IMR-90 (cell line): ENCODE measurements around the gene TTC28. TPM values are rescaled to one million over a fixed set of nuclear protein-coding genes. Genes with fewer than 3 reads are reported as not detected.

Source experiments
- ATAC-seq: fragments of 200-7000 bp; cut with Tn5 transposase; 2 replicates; pipeline ENCODE4 v1.9.1; 2020; ENCODE audit warnings: low read depth, mild to moderate bottlenecking, moderate library complexity
- BruUV-seq: library from RNA; stranded (reverse); fragments of 400-500 nt; replicated peaks from 2 replicates; lab custom pipeline; 2021; lab: Mats Ljungman, UMichigan
- CTCF ChIA-PET: fragments of 300-600 bp; formaldehyde crosslinking; extraction: SDS; loops from one replicate; lab custom pipeline; 2021; ENCODE audit warnings: antibody characterized with exemption; lab: Yijun Ruan, JAX
- POLR2A ChIA-PET: fragments of 300-600 bp; sonication (Branson Sonifier 250); formaldehyde crosslinking; loops from one replicate; lab custom pipeline; 2022; ENCODE audit warnings: antibody characterized with exemption; ENCODE audit not compliant: unreplicated experiment; lab: Charles Lee
- DNase-seq: peaks from one replicate; pipeline ENCODE4 v3.0.0; 2013
- H2AFZ ChIP-seq: replicated peaks from 2 replicates; pipeline ENCODE3; 2013; ENCODE audit warnings: low read length, mild to moderate bottlenecking; ENCODE audit not compliant: poor library complexity
- H2AK5ac ChIP-seq: 2 replicates; pipeline ENCODE4 v1.6.1; 2013; ENCODE audit warnings: low read depth, low read length, inconsistent platforms
- H2AK9ac ChIP-seq: replicated peaks from 2 replicates; pipeline ENCODE3; 2013; ENCODE audit warnings: mild to moderate bottlenecking, low read depth, low read length, moderate library complexity; ENCODE audit not compliant: poor library complexity
- H2BK120ac ChIP-seq: 2 replicates; pipeline ENCODE4 v1.6.1; 2013; ENCODE audit warnings: low read depth, low read length, inconsistent platforms
- H2BK15ac ChIP-seq: 3 replicates; pipeline ENCODE4 v1.6.1; 2013; ENCODE audit warnings: low read depth, low read length, inconsistent platforms
- H2BK20ac ChIP-seq: 2 replicates; pipeline ENCODE4 v1.6.1; 2013; ENCODE audit warnings: low read depth, mild to moderate bottlenecking, inconsistent platforms, low read length, moderate library complexity
- H2BK5ac ChIP-seq: 2 replicates; pipeline ENCODE4 v1.6.1; 2013; ENCODE audit warnings: mild to moderate bottlenecking, low read depth, low read length, inconsistent platforms; ENCODE audit not compliant: poor library complexity, severe bottlenecking
- H3K14ac ChIP-seq: replicated peaks from 2 replicates; pipeline ENCODE4 v1.6.1; 2013; ENCODE audit warnings: low read depth, low read length, inconsistent platforms
- H3K18ac ChIP-seq: 2 replicates; pipeline ENCODE4 v1.6.1; 2013; ENCODE audit warnings: low read depth, low read length, control low read depth
- H3K23ac ChIP-seq: 2 replicates; pipeline ENCODE4 v1.6.1; 2013; ENCODE audit warnings: low read depth, low read length, inconsistent platforms
- H3K27ac ChIP-seq: 2 replicates; pipeline ENCODE4 v1.5.1; 2013; ENCODE audit warnings: mild to moderate bottlenecking, control low read depth, low read length; ENCODE audit not compliant: insufficient read depth
- H3K27me3 ChIP-seq: 2 replicates; pipeline ENCODE4 v1.6.1; 2013; ENCODE audit warnings: low read length; ENCODE audit not compliant: control insufficient read depth, insufficient read depth
- H3K36me3 ChIP-seq: 2 replicates; pipeline ENCODE4 v1.6.1; 2013; ENCODE audit warnings: low read length, mixed read lengths; ENCODE audit not compliant: control insufficient read depth, insufficient read depth
- H3K4ac ChIP-seq: 2 replicates; pipeline ENCODE4 v1.6.1; 2013; ENCODE audit warnings: low read depth, low read length, inconsistent platforms
- H3K4me1 ChIP-seq: 2 replicates; pipeline ENCODE4 v1.6.1; 2013; ENCODE audit warnings: low read length, mixed read lengths; ENCODE audit not compliant: control insufficient read depth, insufficient read depth
- H3K4me2 ChIP-seq: 2 replicates; pipeline ENCODE4 v1.6.1; 2013; ENCODE audit warnings: low read depth, mild to moderate bottlenecking, control low read depth, low read length, moderate library complexity
- H3K4me3 ChIP-seq: 2 replicates; pipeline ENCODE4 v1.5.1; 2013; ENCODE audit warnings: low read depth, mild to moderate bottlenecking, control low read depth, low read length, moderate library complexity; ENCODE audit not compliant: insufficient read depth
- H3K56ac ChIP-seq: 2 replicates; pipeline ENCODE4 v1.6.1; 2013; ENCODE audit warnings: low read length, inconsistent platforms; ENCODE audit not compliant: insufficient read depth; ENCODE audit errors: extremely low read depth
- H3K79me1 ChIP-seq, 2 experiments: 2 replicates each; pipeline ENCODE4 v1.6.1; 2013; ENCODE audit warnings: low read length in 2 of 2, inconsistent platforms in 1 of 2, low read depth in 1 of 2
- H3K9ac ChIP-seq: 2 replicates; pipeline ENCODE4 v1.6.1; 2013; ENCODE audit warnings: low read depth, low read length, control low read depth
- H3K9me1 ChIP-seq: 2 replicates; pipeline ENCODE4 v1.6.1; 2013; ENCODE audit warnings: low read length, inconsistent platforms; ENCODE audit not compliant: insufficient read depth
- H3K9me3 ChIP-seq: 2 replicates; pipeline ENCODE4 v1.6.1; 2013; ENCODE audit warnings: low read length; ENCODE audit not compliant: control insufficient read depth, insufficient read depth
- H4K20me1 ChIP-seq: 2 replicates; pipeline ENCODE4 v1.6.1; 2013; ENCODE audit warnings: low read length, inconsistent platforms; ENCODE audit not compliant: insufficient read depth
- H4K5ac ChIP-seq: 2 replicates; pipeline ENCODE4 v1.6.1; 2013; ENCODE audit warnings: mild to moderate bottlenecking, low read depth, low read length, control low read depth
- H4K8ac ChIP-seq, 2 experiments: 2 replicates each; pipeline ENCODE4 v1.6.1; 2013; ENCODE audit warnings: low read depth in 2 of 2, low read length in 2 of 2, control low read depth in 1 of 2, inconsistent platforms in 1 of 2
- H4K91ac ChIP-seq: 2 replicates; pipeline ENCODE4 v1.6.1; 2013; ENCODE audit warnings: low read depth, low read length, inconsistent platforms; ENCODE audit not compliant: insufficient read depth
- BHLHE40 ChIP-seq: fragments of 150-350 bp; IDR thresholded peaks from 2 replicates; pipeline ENCODE4 v1.6.1; 2016; ENCODE audit warnings: mild to moderate bottlenecking, low read depth, low read length
- CEBPB ChIP-seq: IDR thresholded peaks from 2 replicates; pipeline ENCODE4 v1.6.1; 2012; ENCODE audit warnings: low read depth, low read length, improper control_type of control experiment
- CHD1 ChIP-seq: IDR thresholded peaks from 2 replicates; pipeline ENCODE4 v1.6.1; 2012; ENCODE audit warnings: low read depth, low read length, improper control_type of control experiment
- MAFK ChIP-seq: IDR thresholded peaks from 2 replicates; pipeline ENCODE4 v1.6.1; 2012; ENCODE audit warnings: low read depth, low read length, improper control_type of control experiment
- MAZ ChIP-seq: IDR thresholded peaks from 2 replicates; pipeline ENCODE4 v1.6.1; 2012; ENCODE audit warnings: low read depth, mild to moderate bottlenecking, low read length, improper control_type of control experiment, moderate library complexity, borderline replicate concordance
- POLR2A ChIP-seq: IDR thresholded peaks from 2 replicates; pipeline ENCODE4 v1.6.1; 2012; ENCODE audit warnings: mild to moderate bottlenecking, low read depth, low read length
- RCOR1 ChIP-seq: IDR thresholded peaks from 2 replicates; pipeline ENCODE4 v1.6.1; 2012; ENCODE audit warnings: mild to moderate bottlenecking, low read length, improper control_type of control experiment; ENCODE audit not compliant: insufficient replicate concordance
- RFX5 ChIP-seq: IDR thresholded peaks from 2 replicates; pipeline ENCODE4 v1.8.0; 2012; ENCODE audit warnings: low read depth, mild to moderate bottlenecking, low read length, moderate library complexity
- SMC3 ChIP-seq: fragments of 150-350 bp; IDR thresholded peaks from 2 replicates; pipeline ENCODE4 v1.6.1; 2016; ENCODE audit warnings: low read depth, mild to moderate bottlenecking, antibody characterized with exemption, low read length, moderate library complexity
- WGBS, 2 experiments: methylation state at CpG; one replicate each; pipeline versions ENCODE4 v1.1.5 to v1.1.7; 2013; ENCODE audit warnings: missing lambda C conversion rate in 2 of 2; ENCODE audit not compliant: insufficient read length in 1 of 2; ENCODE audit errors: extremely low coverage in 2 of 2; 5-methylcytosine and 5-hydroxymethylcytosine counted together
- dilution Hi-C: fragments of 300-500 bp; cut with HindIII; formaldehyde crosslinking; loops from one replicate; pipeline ENCODE4 v1.14.3; 2018; ENCODE audit warnings: low sequenced_read_pairs; ENCODE audit not compliant: unreplicated experiment
- in situ Hi-C: fragments of 300-500 bp; cut with MboI; formaldehyde crosslinking; loops from 3 replicates; pipeline ENCODE4 v1.14.3; 2019; ENCODE audit warnings: low sequenced_read_pairs, inconsistent platforms, mixed read lengths
- intact Hi-C: fragments of 100-400 bp; cut with micrococcal nuclease; formaldehyde crosslinking; loops from 2 replicates; pipeline ENCODE4 v1.10.0; 2022
- polyA plus RNA-seq, 3 experiments: library from polyadenylated mRNA; depleted of rRNA; stranded (reverse); fragments of >200 nt; gene quantifications; 2 replicates each; pipeline ENCODE4 v1.2.3, GENCODE V29; 2012; ENCODE audit warnings: low replicate concordance in 1 of 3
- total RNA-seq: library from RNA; depleted of rRNA; stranded (reverse); fragments of >200 nt; gene quantifications from 2 replicates; pipeline ENCODE4 v1.2.3, GENCODE V29; 2012
- TF ChIP-seq, protein P1 (sequence below): conservative IDR thresholded peaks from 2 replicates; pipeline ENCODE4 v1.5.1; 2012; ENCODE audit warnings: mild to moderate bottlenecking, low read depth, low read length, improper control_type of control experiment
- TF ChIP-seq, protein P2 (sequence below): fragments of 150-350 bp; IDR thresholded peaks from 2 replicates; pipeline ENCODE4 v1.6.1; 2016; ENCODE audit warnings: low read depth, mild to moderate bottlenecking, low read length, moderate library complexity, borderline replicate concordance

TTC28 gene
- total and polyA plus RNA-seq, 2 of the 4 experiments (the other 2 are of a cell fraction): 5.6 to 13.3 TPM

DNA sequence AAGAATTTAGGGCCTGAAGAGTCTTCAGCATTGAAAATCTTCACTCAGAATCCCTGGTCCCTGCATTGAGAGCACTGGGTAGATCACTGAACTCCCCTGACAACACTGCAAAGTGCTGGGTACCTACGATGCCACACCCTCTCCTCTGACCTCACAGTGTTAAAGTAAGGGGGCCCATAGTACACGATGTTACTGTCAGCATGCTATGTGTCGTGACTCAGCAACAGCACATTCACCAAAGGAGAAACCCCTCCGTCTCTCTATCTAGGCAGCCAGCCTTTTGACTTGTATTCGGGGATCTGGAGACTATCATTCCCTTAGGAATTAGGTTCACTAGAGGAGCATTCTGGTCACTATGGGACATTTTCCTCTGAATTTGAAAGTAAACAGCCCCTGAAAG lies 693.2 kb downstream of the TTC28 start:
- H3K9ac ChIP-seq: no peak overlapping the region
- no peak overlapping the region for H2BK5ac ChIP-seq
- no peak for TF ChIP-seq MAFK
- TF ChIP-seq, protein P1, sequence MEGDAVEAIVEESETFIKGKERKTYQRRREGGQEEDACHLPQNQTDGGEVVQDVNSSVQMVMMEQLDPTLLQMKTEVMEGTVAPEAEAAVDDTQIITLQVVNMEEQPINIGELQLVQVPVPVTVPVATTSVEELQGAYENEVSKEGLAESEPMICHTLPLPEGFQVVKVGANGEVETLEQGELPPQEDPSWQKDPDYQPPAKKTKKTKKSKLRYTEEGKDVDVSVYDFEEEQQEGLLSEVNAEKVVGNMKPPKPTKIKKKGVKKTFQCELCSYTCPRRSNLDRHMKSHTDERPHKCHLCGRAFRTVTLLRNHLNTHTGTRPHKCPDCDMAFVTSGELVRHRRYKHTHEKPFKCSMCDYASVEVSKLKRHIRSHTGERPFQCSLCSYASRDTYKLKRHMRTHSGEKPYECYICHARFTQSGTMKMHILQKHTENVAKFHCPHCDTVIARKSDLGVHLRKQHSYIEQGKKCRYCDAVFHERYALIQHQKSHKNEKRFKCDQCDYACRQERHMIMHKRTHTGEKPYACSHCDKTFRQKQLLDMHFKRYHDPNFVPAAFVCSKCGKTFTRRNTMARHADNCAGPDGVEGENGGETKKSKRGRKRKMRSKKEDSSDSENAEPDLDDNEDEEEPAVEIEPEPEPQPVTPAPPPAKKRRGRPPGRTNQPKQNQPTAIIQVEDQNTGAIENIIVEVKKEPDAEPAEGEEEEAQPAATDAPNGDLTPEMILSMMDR: no peak
- no peak for TF ChIP-seq CEBPB
- no peak for TF ChIP-seq RFX5
- TF ChIP-seq MAZ: no peak
- TF ChIP-seq RCOR1: no peak
- TF ChIP-seq, protein P2, sequence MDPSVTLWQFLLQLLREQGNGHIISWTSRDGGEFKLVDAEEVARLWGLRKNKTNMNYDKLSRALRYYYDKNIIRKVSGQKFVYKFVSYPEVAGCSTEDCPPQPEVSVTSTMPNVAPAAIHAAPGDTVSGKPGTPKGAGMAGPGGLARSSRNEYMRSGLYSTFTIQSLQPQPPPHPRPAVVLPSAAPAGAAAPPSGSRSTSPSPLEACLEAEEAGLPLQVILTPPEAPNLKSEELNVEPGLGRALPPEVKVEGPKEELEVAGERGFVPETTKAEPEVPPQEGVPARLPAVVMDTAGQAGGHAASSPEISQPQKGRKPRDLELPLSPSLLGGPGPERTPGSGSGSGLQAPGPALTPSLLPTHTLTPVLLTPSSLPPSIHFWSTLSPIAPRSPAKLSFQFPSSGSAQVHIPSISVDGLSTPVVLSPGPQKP: no peak
- no peak for TF ChIP-seq BHLHE40
- no peak for TF ChIP-seq POLR2A
- TF ChIP-seq SMC3: no peak
- no peak for TF ChIP-seq CHD1
- no peak overlapping the region for H3K27ac ChIP-seq
- intact Hi-C loops (loop anchor here (2.0 kb wide), 1 partner anchor 66 kb away; no protein-coding TSS in a partner anchor), in situ Hi-C loops (no loop called here), dilution Hi-C loops (no loop called here)
- H3K4me3 ChIP-seq: no peak overlapping the region
- no peak overlapping the region for H3K4me2 ChIP-seq
- no peak overlapping the region for H2AK9ac ChIP-seq
- H2BK20ac ChIP-seq: peak overlapping the region; percentile 27; the same call in 1 of the 2 replicates
- H4K8ac ChIP-seq: peak overlapping the region in 1 of 2 experiments; percentile 16; a peak in 1 of 4 replicates
- peak overlapping the region; percentile 41; the same call in 1 of the 2 replicates for H2AK5ac ChIP-seq
- H3K36me3 ChIP-seq: peaks cover 58% of the 10 kb centered on the region
- ATAC-seq (no peak), DNase-seq (no peak)
- H4K5ac ChIP-seq: peak overlapping the region; percentile 47; the same call in 1 of the 2 replicates
- no peak overlapping the region for H3K23ac ChIP-seq
- peak overlapping the region; percentile 31 for H4K91ac ChIP-seq
- CTCF ChIA-PET: no interaction called here
- H3K9me1 ChIP-seq: peaks cover 25% of the 10 kb centered on the region
- H3K4me1 ChIP-seq: peaks cover 13% of the 10 kb centered on the region
- H3K79me1 ChIP-seq: peaks cover 0 to 5% of the 10 kb centered on the region in 2 experiments; a peak in 1 of 4 replicates
- H2BK15ac ChIP-seq: 0 out of 3 replicates have a peak overlapping the region, but pooled peaks have one; percentile 32
- BruUV-seq: no TSS peak
- H2BK120ac ChIP-seq: peak overlapping the region; percentile 94
- H4K20me1 ChIP-seq: no peaks in the 10 kb centered on the region
- no CpG with 5 or more reads among the region's 5 CpGs for WGBS, 2 experiments
- H3K56ac ChIP-seq: no peak overlapping the region
- H3K14ac ChIP-seq: no peak overlapping the region
- H3K4ac ChIP-seq: peak overlapping the region; percentile 96
- H3K9me3 ChIP-seq: no peaks in the 10 kb centered on the region
- no peak overlapping the region for H2AFZ ChIP-seq
- H3K18ac ChIP-seq: no peak overlapping the region; the same call in 1 of the 2 replicates
- POLR2A ChIA-PET: no interaction called here
- H3K27me3 ChIP-seq: no peaks in the 10 kb centered on the region
